Measurements from ENCODE around the gene EMC1.
A peak's percentile ranks its signal among the peaks of the same experiment; 100 is the strongest.
"Not testable (repeated sequence)": the region's sequence is repeated elsewhere in the genome, so short reads cannot be mapped to it uniquely, and the experiment has no call there.

Gene EMC1

DNA sequence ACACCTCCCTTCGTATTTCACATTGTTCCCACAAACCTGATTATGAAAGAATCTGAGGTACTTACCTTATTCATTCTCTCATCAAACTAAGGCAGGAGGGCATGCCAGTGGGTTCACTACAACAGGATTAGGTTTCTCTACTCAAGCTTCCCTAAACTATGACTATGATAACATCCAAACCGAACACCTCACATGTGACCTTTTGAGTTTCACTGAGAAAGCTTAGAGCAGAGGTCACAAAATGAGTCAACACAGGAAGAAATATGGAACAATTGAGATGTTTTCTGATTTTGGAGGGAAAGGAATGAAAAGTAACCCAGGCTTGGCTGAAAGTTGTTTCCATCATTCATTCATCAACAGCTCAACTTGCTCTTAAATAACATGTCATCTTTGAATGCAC, 65.3 kb downstream of the EMC1 start:
- DNase-seq = no peak

DNA sequence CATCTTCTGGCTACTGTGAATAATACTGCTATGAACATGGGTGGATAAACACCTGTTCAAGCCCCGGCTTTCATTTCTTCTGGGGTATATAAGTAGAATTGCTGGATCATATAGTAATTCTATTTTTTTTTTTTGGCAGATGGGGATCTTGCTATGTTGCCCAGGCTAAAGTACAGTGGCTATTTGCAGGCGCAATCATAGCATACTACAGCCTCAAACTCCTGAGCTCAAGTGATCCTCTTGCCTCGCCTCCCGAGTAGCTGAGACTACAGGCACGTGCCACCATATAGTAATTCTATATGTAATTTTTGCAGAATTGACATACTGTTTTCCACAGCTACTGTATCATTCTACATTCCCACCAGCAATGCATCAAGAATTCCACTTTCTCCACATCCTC, 69.1 kb downstream of the EMC1 start:
- DNase-seq = no peak

DNA sequence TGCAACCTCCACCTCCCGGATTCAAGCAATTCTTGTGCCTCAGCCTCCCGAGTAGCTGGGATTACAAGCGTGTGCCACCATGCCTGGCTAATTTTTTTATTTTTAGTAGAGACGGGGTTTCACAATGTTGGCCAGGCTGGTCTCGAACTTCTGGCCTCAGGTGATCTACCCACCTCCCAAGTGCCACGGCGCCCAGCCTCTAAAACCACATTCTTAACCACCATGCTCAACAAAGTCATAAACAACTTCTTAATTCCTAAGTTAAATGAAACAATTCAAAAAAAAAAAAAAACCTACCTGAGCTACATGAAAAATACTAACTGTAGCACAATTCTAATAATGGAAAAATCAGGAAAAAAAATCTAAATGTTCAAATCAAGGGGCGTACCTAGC, 71.1 kb downstream of the EMC1 start:
- not testable (repeated sequence) for DNase-seq

DNA sequence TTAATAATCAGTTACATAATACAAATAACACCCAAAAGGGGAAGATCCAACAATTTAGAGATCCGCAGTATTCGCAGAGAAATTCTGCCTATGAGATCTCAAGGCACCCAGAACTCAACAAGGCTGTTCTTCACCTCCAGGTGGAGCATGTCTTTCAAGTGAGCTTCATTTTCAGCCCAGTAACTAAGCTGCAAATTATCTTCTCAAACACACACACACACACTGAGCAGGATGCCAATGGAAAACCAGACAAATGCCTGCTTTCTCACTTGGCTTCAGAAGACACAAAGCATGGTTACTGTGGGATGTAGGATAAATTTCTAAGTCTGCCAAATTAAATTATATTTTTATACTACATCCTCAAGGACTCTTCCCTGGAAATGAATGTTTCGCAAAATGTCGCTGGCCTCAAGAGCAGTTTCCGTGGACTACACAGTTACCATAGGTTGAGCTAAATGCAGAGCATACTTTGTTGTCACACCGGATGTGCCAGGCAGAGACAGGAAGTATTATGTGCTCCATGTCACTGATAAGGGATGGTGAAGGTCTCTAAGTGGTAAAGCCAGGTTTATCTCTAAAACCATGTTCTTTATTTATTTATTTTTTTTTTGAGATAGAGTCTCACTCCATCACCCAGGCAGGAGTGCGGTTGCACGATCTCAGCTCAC, 71.6 kb downstream of the EMC1 start:
- DNase-seq = peak; percentile 15

DNA sequence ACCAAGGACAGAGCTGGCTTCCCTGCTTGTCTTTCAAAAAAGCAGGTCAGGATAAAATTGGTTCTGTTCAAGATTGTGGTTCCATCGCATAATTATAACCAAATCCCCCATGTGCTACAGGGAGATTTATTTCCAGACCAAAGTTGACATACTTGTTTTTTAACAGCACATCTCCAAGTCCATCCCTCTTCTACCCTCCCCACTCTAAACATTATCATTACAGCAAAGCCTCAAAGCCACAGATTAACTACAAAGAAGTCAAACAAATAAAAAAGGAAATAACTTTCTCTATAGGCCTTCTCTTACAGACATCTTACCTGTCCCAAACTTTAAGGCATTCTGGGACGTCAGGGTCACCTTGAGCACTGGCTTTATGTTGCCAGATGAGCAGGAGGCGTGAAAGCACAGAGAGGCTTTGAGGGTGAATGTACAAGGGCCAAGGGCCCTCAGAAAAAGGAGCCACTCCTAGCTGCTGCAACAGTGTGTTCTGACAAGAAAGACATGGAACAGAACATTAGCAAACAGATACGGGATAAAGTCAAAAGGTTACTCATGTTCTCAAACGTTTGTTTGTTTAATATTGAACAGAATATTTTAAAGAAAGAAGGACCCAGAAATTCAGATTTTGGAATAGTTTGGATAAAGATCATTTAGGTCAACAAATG, 72.5 kb downstream of the EMC1 start:
- no peak for DNase-seq

DNA sequence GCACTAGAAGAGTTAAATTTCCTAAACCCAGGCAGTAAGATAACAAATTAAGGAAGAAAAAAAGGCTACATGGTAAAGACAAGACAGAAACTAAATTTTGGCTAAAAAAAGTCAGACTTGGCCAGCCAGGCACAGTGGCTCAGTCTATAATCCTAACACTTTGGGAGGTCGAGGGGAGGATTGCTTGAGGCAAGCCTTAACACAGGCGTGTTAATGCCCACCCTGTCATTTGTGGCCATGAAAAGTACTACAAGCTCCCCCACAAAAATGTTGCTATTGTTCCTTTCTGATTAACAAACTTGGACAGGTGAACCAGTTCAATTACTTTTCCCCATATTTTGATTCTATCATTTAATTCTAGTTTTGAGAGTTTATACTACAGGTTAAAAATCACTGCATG, 73.5 kb downstream of the EMC1 start:
- DNase-seq = no peak

DNA sequence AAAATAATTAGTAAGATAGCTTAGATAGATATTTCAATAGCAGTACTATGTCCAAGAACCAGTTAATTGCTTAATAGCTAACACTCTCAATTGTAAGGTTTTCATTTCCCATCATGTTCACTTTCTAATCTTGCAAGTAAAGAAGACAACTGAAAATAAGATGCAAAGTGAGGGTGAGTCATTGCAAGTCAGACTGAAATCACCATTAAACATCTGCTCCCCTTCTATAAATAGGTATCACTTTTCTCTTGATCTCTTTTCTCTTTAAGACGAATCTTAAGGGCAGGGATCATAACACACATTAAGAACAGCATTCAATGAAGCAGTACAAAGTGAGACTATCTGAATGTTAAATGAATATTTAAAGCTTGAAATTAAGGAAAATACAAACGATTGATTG, 81.7 kb downstream of the EMC1 start:
- peak; percentile 6 for DNase-seq

DNA sequence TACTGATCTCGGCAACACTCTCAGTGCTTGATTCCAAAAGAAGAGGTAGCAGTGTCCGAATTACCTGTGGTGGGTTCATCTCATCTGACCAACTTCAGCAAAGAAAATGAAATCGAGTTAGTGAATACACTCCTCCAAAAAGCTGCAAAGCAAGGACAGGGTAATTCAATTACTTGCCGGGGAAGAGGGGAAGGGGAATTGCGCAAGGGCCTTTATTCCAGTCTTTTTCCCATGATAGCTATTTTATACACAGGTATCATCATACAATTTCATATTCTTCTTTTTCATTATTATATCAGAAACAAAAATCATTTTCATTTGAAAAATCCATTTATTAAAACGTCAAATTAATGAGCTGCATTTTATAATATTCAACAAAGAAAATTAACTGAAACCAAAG, 84.2 kb downstream of the EMC1 start:
- no peak for DNase-seq

DNA sequence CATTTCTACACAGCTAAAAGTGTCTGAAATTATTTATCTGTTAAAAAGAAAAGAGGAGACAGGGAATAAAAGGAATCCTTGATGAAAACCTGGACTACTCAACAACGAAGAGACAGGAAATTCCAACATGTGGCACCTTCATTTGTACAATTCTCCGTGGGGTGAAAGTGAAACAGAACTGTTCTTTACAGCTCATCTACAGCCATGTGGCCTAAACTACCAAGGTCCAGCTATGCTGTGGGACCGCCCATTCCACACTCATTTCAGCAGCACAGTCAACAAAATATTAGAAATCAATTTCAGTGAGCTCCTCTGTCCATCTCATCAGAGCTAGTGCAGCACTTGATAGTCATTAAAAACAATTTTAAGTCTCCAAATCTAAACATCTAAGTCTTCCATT, 85.3 kb downstream of the EMC1 start:
- DNase-seq = no peak

Data from fibroblast of skin of right quadriceps (primary cell).